Sigmoid colon (tissue), 4 donors: ENCODE data around the gene FCER2.

Source experiments
- EP300 ChIP-seq, 4 donors: sonication (generic); formaldehyde crosslinking; IDR thresholded peaks; one replicate each; pipeline ENCODE4 v1.6.1; 2017; ENCODE audit warnings: antibody characterized with exemption in 4 of 4
- POLR2A ChIP-seq, 2 donors: fragments of 450-650 bp; IDR thresholded peaks; one replicate each; pipeline ENCODE4 v1.6.1; 2016; ENCODE audit warnings: antibody characterized with exemption in 2 of 2, mild to moderate bottlenecking in 2 of 2, moderate library complexity in 2 of 2
- POLR2AphosphoS5 ChIP-seq, 4 donors: sonication (generic); formaldehyde crosslinking; IDR thresholded peaks; one replicate each; pipeline ENCODE4 v1.6.1; 2017; ENCODE audit warnings: antibody characterized with exemption in 4 of 4
- TF ChIP-seq, protein P1 (sequence below), 4 experiments: fragments of 450-650 bp in 3 of 4; fragments of 200-600 bp in 1 of 4; IDR thresholded peaks; one replicate each; pipeline ENCODE4 v1.5.1; 2016 to 2019; ENCODE audit warnings: antibody characterized with exemption in 4 of 4, mild to moderate bottlenecking in 3 of 4, moderate library complexity in 2 of 4

GRCh38 chr19:7697721-7698287 lies 4.1 kb downstream of the FCER2 start:
- TF ChIP-seq, protein P1, sequence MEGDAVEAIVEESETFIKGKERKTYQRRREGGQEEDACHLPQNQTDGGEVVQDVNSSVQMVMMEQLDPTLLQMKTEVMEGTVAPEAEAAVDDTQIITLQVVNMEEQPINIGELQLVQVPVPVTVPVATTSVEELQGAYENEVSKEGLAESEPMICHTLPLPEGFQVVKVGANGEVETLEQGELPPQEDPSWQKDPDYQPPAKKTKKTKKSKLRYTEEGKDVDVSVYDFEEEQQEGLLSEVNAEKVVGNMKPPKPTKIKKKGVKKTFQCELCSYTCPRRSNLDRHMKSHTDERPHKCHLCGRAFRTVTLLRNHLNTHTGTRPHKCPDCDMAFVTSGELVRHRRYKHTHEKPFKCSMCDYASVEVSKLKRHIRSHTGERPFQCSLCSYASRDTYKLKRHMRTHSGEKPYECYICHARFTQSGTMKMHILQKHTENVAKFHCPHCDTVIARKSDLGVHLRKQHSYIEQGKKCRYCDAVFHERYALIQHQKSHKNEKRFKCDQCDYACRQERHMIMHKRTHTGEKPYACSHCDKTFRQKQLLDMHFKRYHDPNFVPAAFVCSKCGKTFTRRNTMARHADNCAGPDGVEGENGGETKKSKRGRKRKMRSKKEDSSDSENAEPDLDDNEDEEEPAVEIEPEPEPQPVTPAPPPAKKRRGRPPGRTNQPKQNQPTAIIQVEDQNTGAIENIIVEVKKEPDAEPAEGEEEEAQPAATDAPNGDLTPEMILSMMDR (IDR thresholded peaks at IDR 0.05), result no peak
- TF ChIP-seq POLR2AphosphoS5 (IDR thresholded peaks at IDR 0.05) (no peak), POLR2A (IDR thresholded peaks at IDR 0.05) (no peak), EP300 (IDR thresholded peaks at IDR 0.05) (no peak)
